HG03558 (cell line): ENCODE data around the gene GSG1.
"Not testable (repeated sequence)": the region's sequence is repeated elsewhere in the genome, so short reads cannot be mapped to it uniquely, and the experiment has no call there.

Experiments used
- ATAC-seq: cut with Tn5 transposase; IDR thresholded peaks from one replicate; pipeline ENCODE4 v1.9.1; 2021; ENCODE audit warnings: moderate number of reproducible peaks; ENCODE audit not compliant: unreplicated experiment; ENCODE audit errors: extremely low read depth

GSG1 gene

DNA sequence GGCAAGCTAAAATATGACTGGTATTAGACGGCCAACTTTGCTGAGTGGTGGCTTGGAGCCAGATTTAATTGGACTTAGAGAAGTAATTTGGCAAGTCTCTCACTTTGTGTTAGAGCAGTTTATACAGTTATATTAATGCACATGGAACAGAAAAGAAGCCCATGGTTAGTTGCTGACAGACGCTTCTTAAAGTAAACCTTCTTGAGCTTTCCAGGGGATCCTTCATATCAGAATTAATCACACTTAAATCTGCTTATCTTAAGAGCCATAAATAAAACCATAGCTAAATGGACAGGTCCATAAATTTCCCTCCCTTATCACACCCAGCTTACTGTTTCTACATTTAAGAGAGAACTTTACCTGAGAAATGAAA lies 9.6 kb downstream of the GSG1 start:
- ATAC-seq = no peak

DNA sequence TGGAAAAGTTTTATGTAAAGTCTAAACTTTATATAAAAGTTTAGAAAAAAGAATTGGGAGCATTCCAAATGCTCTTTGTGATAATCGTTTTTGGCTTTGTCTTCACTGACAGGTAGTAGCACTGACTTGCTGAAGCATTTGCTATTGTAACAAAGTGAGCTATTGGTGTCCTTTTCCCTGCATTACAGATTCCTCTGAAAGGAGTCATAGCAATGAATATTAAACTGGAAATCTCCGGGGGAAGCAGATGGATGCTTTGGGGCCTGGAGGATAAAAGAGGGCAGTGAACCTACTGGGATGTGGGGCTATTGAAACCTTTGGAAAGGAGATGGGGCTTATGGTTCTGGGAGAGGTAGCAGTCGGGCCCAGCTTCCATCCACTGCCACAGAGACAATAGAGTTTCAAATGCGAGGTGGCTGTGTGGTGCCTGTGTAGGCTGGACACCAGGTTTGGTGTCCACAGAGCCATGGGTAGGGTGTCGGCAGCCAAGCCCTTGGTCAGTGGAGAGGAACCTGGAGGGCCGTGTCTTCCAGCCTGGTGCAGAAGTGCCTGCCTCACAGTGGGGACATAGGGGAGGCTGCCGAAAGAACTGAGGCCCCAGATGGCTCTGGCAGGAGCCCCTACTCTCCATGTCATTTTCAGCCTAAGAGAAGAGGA lies 10.1 kb downstream of the GSG1 start:
- ATAC-seq = no peak

DNA sequence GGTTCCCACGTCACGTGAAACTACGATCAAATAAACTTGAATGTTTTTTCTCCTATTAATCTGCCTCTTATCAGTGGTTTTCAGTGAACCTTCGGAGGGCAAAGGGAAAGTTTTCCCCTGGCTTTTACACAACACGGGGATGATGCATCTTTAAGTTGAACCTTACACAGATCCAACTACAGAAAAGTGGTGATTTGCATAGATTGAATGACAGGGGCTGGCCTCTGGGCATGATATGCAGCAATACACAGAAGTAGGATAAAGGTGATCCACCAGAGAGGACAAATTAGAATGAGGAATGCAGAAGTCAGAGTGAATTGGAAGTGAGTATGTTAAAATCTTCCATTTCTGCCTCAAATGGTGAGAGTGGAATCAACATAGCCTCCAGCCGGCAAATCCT lies 11.6 kb downstream of the GSG1 start:
- ATAC-seq = no peak

DNA sequence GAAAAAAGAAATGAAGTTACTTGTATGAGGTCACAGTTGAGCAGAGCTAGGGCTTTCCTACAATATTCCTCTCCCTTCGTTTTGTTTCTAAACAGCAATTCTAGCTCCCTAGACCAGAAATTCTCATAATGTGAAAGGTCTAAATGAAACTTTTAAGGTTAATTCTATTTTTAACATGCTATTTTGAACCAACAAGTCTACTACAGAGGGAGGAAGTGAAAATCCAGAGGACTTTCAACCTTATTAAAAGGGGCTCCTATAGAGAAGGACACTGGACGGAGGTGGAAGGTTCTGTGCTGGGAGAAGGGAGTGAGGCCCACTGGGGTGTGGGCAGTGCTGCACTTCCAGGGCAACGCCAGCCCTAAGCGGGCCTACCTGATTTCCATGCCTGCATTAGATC lies 13.4 kb downstream of the GSG1 start:
- ATAC-seq = no peak

DNA sequence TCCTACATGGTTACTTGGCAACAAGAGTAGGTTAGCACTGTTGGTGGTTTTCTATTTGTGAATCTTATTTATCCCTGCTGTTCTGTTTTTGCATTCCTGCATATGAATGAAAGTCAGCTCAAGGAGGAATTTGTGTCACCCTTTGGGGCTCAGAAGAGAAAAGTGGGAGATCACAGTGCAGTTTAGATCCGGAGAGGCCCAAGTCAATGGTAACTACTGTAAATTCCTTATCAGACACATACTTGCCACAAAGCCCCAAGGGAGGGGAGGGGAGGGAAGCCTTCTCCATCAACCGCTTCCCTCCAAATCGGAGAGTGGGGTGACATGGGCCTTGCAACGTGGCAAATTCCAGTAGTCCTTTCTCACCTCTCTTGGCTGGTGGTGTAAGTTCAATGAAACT lies 15.0 kb downstream of the GSG1 start:
- no peak for ATAC-seq

DNA sequence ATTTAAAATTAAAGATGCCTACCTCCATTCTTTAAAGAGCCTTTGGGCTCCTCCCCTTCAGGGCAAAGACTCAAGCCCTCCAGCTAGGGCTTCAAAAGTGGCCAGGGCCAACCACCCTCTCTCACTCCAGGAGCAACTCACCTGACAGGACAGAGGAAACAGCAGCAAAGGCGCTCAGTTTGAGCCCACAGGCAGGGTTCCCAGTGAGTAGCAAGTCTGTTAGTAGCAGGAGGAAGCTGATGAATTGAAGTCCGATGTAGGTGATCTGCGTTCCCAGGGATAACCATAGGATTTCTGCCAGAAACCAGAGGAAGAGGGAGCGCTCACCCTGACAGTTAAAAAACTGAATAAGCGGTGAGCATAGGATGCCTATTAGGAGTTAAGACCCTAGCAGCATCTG lies 15.7 kb downstream of the GSG1 start:
- no peak for ATAC-seq

DNA sequence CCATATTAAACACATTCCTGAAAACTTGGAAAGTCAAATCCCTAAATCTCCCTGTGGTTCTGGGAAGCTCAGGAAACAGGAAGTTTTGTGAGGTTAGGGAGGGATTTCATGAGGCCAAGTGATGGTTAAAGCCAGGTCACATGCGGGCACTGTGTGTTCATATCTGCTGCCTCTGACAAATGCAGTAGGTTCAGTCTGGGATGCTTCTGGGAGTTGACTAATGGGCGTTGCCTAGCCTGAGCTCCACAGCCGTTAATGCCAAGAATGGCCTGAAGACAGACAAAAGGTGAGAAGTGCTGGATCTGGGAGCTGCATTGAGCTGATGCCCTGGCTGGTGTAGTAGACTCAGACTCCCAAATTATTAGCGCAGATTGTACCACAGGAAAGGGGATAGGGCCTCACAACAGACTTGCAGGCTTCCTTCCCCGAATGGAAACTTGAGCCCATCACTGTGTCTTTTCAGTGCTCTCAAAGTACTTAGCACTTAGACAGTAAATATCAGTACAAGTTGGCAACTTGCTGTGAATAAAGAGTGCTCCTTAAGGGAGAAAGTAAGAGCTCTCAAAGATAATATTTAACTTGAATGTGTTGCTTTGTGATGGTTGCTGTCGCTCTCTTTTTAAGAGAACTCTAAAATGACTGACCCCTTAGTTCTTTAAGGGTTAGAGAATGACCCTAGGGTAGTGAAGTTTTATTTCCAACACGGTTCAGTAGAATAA lies 17.3 kb downstream of the GSG1 start:
- no peak for ATAC-seq

DNA sequence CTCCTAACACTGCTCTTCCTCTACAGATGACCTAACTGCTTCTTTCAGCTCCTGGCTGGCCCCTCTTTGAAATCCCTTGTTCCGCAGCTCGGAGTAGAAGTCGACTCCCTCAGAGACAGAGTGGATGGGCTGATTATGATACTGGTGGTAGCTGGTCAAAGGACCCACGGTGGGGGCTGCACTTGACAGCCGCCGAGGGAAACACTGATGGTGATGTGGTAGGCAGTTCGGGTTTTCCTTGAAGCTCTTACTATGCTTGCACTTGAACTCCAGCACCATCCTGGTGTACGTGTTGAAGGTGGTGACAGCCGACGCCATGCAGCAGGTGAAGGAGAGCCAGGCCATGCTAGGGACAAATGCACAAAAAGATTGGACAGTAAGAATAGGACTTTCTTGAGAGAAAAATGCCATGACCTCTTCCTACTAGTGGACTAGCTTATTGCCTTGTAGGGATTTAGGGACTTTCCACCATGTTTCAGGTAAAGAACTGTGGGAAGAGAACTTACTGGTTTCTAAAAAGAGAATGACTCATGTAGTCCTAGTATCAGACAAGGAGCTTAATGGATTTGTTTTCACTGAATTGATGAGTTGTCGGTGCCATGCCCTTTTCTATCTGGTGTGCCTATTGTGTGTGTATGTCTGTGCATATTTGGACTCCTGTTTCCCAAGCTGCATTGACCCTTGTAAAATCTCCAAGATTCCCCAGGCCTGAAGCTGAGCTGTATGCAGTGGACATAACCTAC lies 18.4 kb downstream of the GSG1 start:
- no peak for ATAC-seq

DNA sequence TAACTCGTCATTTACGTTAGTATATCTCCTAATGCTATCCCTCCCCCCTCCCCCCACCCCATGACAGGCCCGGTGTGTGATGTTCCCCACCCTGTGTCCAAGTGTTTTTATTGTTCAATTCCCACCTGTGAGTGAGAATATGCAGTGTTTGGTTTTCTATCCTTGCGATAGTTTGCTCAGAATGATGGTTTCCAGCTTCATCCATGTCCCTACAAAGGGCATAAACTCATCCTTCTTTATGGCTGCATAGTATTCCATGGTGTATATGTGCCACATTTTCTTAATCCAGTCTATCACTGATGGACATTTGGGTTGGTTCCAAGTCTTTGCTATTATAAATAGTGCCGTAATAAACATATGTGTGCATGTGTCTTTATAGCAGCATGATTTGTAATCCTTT lies 19.8 kb downstream of the GSG1 start:
- not testable (repeated sequence) for ATAC-seq

DNA sequence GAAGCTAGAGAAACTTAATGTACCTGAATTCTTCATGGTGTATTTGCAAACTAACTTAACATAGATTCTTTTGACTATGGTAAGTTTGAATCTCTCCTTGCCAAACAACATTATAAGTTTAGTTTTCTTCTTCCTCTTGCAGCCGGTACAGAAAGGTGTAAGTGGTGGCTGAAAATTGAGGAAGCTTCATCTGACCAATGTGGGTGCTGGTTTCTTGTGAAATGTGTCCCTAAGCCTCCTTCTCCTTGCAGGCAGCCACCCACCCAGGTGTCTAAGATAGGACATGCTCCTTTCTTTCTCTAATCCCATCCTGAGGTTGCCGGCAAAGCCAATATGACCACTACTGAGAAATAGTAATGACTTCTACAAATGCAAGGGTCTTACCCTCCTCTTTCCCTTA lies 20.6 kb downstream of the GSG1 start:
- ATAC-seq = no peak

DNA sequence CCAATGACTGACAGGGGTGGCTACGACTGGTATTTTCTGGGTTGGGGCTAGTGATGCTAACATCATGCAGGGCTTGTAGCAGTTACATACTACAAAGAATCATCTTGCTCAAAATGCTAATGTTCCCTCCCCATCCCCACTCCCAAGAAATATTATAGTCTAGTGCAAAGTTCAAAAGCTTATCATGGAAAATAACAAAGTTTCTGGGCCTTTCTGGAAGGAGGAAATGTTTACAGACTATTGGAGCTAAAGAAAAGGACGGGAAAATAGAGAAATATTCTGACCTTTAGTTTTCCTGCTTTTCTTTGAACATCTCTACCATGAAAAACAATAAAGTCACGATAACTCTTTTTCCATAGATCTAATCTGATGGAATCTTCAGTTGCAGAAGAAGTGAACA lies 23.2 kb downstream of the GSG1 start:
- no peak for ATAC-seq

DNA sequence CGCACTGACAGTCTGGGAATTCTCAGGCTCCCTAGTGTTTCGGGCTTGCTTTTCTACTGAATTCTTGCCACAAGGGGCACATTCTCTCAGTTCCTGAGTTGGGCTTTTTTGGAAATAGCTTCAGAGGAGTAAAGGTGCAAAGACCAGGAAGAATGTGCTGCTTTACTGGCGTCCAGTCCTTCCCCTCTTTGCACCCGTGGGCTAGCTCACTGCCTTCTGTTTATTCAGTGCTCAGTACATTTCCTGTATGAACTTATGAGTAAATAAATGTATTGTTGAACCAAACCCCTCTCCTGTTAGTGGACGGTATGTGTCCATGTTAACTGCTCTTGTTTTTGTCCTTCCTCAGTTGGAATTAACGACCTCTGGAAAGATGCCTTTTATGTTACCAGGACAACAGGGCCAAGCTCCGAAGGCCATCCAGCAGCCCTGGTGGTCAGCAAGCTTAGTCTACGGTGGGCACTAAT lies 24.0 kb downstream of the GSG1 start:
- ATAC-seq = no peak

DNA sequence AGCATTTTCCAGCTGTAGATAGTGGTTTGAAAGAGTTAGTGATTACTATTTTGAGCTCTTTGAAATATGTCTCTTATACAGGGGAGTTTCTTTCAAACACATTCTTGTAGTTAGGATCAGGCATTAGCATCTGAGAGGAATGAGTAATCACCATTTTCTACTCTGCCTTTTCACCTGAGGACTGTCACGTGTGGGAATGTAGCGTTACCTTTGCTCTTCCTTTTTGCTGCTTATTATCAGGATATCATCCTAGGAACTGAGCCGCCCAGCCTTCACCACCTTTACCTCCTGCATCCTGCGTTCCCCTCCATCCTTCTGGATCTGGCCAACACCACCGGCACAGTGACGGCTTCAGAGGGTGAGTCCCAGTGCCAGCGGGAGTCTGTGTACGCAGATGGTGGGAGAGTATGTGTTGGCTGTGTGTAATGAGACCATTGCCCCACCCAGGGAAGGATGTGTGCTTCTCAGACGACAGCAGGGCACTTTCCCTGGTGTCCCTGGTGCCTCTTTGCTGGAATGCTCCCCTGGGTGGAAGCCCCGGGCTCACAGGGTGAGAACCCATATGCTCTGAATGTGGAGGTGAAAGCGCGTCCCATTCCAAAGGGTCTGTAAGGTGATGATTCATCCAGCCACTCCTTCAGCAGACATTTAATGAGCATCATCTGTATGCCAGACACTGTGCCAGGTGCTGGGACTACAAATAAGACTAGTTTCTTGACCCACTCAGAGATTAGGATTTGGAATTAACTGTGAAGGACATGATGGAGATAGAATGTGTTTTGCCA lies 27.5 kb downstream of the GSG1 start:
- no peak for ATAC-seq

DNA sequence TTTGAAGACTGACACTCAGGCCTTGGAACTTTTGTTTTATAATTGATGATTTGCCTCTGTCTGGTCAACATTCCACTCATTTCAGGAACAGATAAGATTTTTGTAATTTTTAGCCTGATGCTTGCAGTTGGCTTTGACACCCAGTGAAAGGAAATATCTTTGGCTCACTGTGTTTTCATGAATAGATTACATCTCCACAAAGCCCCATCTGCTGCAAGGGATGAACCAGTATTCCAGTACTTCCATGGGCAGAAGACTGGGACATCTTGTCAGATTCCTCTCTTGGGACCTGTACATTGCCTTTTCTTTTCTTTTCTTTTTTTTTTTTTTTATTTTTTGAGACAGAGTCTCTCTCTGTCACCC lies 28.4 kb downstream of the GSG1 start:
- no peak for ATAC-seq

DNA sequence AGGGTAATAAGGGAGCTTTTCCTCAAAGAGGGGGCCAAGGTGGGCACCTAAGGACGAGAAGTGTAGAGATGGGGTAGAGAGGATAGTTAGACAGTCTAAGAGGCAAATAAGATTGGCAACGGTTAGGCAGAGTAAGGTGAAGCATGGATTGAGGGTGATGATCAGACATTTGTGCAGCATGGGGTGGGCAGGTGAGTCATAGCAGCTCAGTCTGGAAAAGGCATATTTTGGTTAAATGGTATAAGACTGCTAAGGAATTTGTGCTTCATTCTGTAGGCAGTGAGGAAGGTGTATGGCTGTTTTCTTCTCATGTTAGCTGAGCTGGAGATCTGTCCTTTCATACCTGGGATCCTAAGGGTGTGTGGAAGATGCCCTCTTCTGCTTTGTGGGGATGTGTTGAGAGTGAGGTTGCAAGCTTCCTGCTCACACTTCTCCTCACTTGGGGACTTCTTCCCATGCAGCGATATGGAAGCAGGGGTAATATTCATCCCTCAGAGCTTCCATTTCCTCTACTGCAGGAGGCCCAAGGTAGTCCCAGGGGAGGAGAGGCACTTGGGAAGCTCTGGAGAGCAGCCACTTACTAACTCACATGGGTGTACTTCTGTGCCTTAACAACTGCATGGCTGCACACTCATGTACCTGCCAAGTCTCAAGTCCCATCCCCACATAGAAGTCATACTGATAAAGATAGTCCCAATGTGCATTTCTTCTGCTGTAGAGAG lies 28.9 kb downstream of the GSG1 start:
- no peak for ATAC-seq

DNA sequence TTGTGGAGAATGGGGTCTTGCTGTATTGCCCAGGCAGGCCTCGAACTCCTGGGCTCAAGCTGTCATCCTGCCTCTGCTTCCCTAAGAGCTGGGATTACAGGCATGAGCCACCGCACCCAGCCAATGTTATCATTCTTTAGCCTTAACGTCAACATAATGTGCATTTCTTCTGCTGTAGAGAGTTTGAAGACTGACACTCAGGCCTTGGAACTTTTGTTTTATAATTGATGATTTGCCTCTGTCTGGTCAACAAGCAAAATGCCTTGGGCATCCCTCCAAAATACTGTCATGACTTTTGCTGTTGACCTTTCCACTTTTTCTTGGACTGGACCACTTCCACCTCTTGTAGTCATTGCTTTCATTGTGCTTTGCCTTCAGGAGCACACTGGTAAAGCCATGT lies 30.3 kb downstream of the GSG1 start:
- no peak for ATAC-seq

DNA sequence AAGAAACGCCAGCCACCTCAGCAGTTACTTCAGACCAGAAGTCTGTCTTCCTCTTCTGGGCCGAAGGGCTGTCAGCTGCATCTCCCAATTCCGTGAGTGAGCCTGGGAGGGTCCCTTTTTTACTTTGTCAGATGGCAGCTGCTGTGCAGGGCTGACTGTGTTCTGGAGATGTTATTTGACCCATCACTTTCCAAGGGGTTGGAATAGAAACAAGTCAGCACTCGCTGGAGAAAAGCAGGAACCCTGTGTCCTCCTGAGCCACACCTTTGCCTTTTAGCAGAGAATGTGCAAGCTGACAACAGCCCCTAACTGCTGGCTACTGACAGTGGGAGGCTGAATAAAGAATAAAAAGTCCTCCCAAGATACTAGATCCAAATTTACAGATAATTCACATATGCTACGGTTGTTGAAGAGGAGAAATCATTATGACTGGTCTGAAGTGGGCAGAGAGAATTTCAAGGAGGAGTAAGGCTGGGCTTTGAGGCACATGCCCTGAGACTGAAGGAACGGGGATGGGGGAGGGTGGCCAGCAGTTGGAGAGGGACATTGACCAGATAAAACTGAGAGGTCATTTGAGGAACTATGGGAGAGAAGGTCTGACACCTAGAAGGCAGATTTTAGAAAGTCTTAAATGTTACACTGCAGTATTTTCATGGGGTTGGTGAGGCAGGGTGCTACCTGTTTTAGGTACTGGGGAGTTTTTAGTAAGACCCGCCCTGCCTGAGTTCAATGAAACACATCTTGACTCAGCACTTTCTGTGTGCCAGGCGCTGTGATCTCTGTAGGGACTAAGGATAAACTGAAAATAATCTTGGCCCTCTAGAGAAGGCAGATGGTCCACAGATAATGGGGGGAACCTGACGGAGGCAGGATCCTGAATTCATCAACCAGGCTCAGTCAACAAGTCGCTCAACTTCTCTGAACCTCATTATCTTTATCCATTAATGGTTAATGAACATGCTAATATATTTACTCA lies 31.9 kb downstream of the GSG1 start:
- ATAC-seq = no peak

DNA sequence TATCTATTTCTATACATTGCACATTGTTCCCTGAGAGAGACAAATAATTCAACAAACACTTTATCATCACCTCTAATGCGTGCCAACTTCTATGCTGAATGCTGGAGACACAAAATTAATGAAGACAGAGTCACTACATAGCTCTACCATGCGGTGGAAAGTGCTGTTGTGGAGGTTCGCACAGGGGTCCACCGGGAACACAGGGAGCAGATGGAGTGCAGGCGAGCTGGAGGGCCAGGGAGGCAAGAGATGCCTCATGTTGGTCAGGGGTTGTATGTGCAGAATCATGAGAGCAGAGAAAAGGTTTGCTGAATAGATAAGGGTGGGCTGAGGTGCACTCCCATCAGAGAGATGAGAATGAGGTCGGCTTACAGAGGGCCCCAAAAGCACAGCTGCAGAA lies 34.1 kb downstream of the GSG1 start:
- ATAC-seq = no peak

DNA sequence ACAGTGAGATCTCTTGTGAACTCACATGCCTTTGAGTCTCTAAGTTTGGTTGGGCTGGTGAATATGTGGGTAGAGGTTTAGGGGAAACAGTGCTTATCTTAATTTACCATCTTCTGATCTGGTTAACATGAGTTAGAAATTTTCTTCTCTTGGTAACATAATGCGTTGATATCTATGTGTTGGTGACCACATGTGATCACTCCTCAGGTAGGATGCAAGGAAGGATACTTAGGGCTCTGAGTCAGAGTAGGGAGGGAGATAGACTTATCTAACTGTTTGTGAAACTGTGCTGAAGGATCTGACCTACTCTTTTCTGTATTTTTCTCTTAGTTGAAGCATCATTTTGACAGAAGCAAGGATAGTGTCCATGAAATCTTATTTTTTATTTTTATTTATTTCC lies 36.1 kb downstream of the GSG1 start:
- no peak for ATAC-seq
